ENCODE data around the gene DCTN2.
A peak's percentile ranks its signal among the peaks of the same experiment; 100 is the strongest.

Gene DCTN2

DNA sequence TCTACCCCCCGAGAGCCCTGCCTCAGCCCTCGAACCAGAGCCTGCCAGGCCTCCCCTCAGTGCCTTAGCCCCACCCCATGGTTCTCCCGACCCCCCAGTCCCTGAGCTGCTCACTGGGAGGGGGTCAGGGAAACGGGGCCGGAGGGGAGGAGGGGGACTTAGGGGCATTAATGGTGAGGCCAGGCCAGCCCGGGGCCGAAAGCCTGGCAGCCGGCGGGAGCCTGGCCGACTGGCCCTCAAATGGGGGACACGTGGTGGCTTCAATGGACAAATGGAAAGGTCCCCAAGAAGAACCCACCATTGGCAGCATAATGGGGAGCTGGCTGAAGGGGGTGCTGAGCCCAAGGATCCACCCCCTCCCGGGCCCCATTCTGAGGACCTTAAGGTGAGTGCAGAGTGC, 18.8 kb downstream of the DCTN2 start:
- TF ChIP-seq, protein P1, sequence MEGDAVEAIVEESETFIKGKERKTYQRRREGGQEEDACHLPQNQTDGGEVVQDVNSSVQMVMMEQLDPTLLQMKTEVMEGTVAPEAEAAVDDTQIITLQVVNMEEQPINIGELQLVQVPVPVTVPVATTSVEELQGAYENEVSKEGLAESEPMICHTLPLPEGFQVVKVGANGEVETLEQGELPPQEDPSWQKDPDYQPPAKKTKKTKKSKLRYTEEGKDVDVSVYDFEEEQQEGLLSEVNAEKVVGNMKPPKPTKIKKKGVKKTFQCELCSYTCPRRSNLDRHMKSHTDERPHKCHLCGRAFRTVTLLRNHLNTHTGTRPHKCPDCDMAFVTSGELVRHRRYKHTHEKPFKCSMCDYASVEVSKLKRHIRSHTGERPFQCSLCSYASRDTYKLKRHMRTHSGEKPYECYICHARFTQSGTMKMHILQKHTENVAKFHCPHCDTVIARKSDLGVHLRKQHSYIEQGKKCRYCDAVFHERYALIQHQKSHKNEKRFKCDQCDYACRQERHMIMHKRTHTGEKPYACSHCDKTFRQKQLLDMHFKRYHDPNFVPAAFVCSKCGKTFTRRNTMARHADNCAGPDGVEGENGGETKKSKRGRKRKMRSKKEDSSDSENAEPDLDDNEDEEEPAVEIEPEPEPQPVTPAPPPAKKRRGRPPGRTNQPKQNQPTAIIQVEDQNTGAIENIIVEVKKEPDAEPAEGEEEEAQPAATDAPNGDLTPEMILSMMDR (IDR thresholded peaks at IDR 0.05; ENCODE audit: low read depth, low read length) = no peak
- no peak overlapping the region for H3K4me3 ChIP-seq (replicated peaks in 1 of 2; ENCODE audit: low read depth in 2 of 2, low read length in 2 of 2)
- DNase-seq (ENCODE audit: low read depth in 2 of 2) = no peak

DNA sequence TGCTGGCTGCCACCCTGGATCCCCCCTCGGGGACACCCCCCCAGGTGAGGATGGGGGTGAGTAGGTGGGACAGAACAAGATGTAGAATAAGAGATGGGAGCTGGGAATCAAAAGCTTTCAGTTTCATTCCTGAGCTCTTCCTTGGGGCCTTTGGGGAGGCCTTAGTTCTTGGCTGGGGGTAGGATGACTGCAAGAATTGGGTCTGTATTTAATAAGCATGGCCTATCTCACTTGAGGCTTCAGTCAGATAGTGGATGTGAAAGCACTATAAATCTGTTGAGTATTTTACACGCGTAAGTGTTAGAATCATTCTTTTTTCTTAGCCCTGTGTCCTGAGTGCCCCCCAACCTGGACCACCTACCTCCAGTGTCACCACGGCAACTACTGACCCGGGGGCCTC, 19.8 kb downstream of the DCTN2 start:
- no peak for DNase-seq (ENCODE audit: low read depth in 2 of 2)
- H3K4me3 ChIP-seq (replicated peaks in 1 of 2; ENCODE audit: low read depth in 2 of 2, low read length in 2 of 2) = no peak overlapping the region
- TF ChIP-seq, protein P1 (IDR thresholded peaks at IDR 0.05; ENCODE audit: low read depth, low read length) = no peak

DNA sequence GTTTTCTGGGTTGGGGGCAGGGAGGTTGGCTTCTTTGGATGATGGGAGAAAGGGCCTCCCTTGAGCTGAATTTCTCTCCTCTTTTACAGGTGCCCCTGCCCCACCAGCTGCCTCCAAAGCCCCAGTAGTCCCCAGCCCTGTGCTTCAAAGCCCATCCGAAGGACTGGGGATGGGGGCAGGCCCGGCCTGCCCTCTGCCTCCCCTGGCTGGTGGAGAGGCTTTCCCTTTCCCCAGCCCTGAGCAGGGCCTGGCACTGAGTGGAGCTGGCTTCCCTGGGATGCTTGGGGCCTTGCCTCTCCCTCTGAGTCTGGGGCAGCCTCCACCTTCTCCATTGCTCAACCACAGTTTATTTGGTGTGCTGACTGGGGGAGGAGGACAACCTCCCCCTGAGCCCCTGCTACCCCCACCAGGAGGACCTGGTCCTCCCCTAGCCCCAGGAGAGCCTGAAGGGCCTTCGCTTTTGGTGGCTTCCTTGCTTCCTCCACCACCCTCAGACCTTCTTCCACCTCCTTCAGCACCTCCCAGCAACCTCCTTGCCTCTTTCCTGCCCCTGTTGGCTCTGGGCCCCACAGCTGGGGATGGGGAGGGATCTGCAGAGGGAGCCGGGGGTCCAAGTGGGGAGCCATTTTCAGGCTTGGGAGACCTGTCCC, 20.4 kb downstream of the DCTN2 start:
- H3K4me3 ChIP-seq (replicated peaks in 1 of 2; ENCODE audit: low read depth in 2 of 2, low read length in 2 of 2) = no peak overlapping the region
- DNase-seq (ENCODE audit: low read depth in 2 of 2) = no peak
- TF ChIP-seq, protein P1 (IDR thresholded peaks at IDR 0.05; ENCODE audit: low read depth, low read length) = no peak

DNA sequence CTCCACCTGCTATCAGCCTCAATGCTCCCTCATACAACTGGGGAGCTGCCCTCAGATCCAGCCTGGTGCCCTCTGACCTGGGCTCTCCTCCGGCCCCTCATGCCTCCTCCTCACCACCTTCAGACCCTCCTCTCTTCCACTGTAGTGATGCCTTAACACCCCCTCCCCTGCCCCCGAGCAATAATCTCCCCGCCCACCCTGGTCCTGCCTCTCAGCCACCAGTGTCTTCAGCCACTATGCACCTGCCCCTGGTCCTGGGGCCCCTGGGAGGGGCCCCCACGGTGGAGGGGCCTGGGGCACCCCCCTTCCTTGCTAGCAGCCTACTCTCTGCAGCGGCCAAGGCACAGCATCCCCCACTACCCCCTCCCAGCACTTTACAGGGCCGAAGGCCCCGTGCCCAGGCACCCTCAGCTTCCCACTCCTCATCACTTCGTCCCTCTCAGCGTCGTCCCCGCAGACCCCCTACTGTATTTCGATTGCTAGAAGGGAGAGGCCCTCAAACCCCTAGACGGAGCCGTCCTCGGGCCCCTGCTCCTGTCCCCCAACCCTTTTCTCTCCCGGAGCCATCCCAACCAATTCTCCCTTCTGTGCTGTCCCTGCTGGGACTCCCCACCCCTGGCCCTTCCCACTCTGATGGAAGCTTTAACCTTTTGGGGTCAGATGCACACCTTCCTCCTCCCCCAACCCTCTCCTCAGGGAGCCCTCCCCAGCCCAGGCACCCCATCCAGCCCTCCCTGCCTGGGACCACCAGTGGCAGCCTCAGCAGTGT, 21.2 kb downstream of the DCTN2 start:
- DNase-seq (ENCODE audit: low read depth in 2 of 2) = no peak
- H3K4me3 ChIP-seq (replicated peaks in 1 of 2; ENCODE audit: low read depth in 2 of 2, low read length in 2 of 2) = no peak overlapping the region
- TF ChIP-seq, protein P1 (IDR thresholded peaks at IDR 0.05; ENCODE audit: low read depth, low read length) = no peak

DNA sequence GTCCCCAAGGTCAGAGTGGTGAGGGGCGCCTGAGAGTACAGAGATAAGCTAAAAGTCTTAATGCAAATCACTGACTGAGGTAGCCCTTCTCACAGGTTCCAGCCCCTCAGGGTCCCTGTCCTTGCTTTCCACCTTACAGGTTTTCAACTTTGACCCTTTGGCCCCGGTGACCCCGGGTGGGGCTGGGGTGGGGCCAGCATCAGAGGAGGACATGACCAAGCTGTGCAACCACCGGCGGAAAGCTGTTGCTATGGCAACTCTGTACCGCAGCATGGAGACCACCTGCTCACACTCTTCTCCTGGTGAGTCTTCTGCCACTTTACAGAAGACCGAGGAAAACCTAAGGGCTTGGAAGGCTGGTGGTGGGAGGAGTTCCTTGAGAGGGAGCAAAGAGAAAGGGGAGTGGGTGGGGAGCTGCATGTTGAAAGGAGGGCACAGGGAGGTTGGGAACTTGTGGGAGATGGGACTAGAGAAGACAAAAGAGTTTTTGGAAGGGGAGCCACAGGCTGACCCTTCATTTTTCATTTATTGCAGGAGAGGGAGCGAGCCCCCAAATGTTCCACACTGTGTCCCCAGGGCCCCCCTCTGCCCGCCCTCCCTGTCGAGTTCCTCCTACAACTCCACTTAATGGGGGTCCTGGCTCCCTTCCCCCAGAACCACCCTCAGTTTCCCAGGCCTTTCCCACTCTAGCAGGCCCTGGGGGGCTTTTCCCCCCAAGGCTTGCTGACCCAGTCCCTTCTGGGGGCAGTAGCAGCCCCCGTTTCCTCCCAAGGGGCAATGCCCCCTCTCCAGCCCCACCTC, 22.0 kb downstream of the DCTN2 start:
- H3K4me3 ChIP-seq (replicated peaks in 1 of 2; ENCODE audit: low read depth in 2 of 2, low read length in 2 of 2) = peak overlapping the region in 1 of 2 donors; percentile 86
- no peak for DNase-seq (ENCODE audit: low read depth in 2 of 2)
- TF ChIP-seq, protein P1 (IDR thresholded peaks at IDR 0.05; ENCODE audit: low read depth, low read length) = no peak

DNA sequence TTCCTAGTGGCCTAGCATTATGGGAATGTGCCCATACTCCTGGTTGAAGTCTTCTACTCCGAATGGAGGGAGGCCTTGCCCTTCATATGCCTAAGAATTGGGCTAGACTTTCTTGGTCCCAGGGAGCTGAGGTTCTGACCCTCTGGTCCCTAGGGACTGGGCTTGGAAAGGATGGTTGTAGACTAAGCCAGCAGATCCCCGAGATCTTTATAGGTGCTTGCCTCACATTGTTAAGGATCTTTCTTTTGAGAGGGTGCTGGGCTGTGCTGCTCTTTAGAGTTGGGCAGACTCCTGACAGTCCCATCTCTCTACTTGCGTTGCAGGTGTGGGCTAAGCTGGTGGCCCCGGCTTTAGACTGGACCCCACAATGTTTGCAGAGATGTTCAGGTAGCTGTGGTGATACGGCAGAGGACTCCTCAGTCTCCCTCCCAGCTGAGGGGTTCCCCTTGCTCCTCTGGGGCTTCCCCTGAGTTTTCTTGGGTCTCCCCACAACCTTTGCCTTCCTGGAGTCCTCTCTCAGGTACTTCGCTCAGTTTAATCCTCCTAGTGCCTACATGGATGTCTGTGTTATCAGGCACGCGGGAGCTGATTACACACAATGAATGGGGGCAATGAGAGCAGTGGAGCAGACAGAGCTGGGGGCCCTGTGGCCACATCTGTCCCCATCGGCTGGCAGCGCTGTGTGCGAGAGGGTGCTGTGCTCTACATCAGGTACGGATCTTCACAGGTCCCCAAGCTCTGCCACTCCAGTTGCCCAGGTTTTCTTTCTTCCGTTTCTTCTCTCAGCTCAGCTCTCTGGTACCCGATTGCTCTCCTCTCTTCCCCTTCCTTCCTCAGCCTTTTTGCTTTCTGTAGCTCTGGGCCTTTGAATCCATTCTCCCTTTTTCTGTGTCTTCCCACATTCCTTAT, 23.0 kb downstream of the DCTN2 start:
- DNase-seq (ENCODE audit: low read depth in 2 of 2) = peak in 1 of 2 donors; percentile 46
- TF ChIP-seq, protein P1 (IDR thresholded peaks at IDR 0.05; ENCODE audit: low read depth, low read length) = no peak
- H3K4me3 ChIP-seq (replicated peaks in 1 of 2; ENCODE audit: low read depth in 2 of 2, low read length in 2 of 2) = peak overlapping the region; percentile 84 to 86

Data from cardiac fibroblast (primary cell).